ENCODE measurements around the gene BSN.

The BSN gene

DNA sequence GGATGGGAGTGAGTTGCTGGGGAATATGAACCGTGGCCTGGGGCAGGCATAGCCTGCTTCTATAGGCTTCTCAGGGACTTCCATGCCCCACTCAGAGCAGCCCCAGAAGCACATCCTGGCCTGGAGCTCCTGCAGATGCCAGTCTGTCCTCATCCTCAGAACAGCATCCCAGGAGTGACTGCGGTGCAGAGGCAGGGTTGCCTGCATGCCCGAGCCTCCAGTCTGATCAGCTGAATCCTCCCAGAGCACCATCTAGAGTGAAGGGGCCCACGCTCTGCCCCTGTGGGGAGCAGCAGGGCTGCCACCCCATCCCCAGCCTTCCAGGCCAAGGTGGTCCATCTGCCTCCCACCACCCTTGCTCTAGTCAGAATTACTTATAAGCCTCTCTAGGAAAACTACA is 75.2 kb downstream of the BSN start:
- no peak for DNase-seq

DNA sequence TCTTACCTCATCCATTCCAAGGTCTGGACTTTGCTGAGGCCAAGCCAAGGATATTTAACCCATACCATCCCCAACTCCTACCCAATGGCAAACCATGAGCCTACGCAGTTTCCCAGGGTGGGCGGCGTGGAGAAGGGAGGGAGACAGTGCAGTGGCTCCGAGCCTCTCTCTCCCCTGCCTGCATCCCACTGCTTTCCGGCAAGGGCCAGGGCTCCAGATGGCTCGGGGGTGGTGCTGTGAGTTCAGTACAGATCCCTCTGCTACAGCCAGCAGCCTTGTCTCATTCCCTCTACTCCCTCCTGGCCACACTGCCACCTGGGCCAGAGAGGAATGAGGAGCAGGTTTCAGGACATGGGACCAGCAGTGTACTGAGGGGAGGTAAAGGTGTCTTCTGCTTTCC is 75.6 kb downstream of the BSN start:
- no peak for DNase-seq

DNA sequence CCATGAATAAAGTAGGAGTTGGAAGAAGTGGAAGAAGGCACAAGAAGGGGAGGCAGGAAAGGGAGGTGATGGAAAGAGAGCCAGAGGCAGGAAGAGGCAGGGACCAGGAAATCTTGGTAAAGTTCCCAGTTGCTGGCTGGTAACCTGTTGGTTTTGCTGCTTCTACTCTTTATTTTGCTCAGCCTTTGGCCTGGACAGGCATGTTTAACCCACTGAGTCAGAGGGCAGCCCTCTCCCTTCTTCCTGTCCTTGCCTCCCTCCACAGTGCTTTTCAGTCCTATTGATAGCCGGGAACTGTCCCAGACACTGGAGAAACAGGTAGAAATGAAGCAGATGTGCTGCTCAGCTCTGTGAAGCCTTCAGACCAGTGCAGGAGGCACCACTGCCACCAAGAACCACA is 76.5 kb downstream of the BSN start:
- DNase-seq = no peak

DNA sequence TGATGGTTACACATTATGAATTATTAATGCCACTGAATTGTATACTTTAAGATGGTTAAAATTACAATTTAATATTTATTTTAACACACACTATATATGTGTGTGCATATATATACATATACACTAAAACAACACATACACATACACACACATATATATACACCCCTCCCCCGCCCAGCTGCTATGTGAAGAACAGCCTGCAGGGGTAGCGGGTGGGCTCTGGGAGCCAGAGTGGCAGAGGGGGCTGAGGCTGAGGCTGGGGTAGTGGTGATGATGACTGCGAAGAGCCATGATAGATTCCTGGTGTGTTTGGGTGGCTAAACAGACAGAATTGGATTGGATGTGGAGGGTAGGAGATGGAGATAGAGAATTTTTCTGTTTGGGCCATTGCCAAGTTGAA is 80.5 kb downstream of the BSN start:
- no peak for DNase-seq

DNA sequence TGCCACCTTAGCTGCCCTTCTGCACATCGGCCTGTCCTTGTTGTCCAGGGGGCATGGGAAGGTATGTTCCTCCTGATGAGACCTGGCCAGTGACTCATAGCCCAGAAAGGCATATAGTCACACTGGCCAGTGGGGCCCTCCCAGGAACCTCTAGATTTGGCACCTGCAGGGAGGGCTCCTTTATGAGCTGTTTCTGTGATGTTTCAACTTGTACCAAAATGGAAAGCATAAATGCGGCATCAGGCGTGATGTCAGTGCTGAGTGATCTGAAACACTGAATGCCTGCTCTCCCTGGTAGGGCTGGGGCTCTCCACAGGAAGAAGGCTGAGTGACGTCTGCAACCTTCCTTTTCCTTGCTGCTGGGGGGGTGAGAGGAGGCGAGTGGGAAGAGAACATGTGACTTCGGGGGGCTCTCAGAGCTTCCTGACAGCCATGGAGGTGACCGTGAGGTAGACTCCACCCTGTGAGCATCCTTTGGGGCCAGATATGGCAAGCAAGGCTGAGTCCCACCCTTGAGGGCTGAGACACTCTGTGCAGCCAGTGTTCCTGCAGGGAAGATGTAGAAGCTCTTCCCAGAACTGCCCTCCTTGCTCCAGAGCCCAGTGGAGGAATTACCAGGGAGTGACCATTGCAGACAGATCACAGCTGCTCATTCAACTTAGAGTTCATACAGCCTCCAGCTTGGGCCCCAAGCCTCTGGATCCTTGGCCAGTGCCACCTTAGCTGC is 82.8 kb downstream of the BSN start:
- DNase-seq = no peak

DNA sequence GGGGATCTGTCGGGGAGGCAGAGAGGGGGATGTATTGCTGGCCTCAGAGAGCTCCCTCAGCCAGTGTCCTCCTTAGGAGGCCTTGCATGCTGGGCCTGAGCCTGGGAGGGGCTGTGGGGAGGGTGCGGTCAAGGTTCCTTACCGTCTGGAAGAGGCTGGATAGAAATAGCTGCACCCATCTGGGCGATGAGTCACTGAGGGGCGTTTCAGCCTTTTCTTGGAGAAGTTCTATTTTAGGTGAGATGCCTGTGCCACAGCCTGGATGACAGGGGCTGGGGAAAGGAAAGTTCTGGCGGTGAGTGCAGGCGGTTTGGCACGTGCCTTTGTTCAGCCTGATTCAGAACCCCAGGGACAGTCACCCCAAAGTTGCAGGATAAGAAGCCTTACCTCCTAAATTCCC is 84.2 kb downstream of the BSN start:
- DNase-seq = no peak

DNA sequence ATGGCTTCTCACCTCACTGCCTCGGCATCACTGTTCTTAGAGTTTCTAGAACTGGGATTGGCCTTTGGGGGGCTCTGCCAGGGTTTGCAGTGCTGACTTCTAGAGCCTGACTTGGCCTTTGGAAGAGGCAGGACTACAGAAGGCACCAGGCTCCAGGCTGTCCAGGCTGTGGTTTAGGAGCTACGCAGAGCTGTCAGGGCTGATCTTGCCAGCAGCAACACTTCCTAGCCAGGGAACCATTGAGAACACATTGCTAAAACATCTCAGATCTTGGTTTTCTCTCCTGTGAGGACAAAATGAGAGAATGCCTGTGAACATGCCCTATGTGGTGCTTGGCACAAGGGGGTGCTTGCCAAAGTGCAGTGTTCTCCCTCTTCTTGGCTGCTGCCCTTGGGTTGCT is 85.3 kb downstream of the BSN start:
- no peak for DNase-seq

DNA sequence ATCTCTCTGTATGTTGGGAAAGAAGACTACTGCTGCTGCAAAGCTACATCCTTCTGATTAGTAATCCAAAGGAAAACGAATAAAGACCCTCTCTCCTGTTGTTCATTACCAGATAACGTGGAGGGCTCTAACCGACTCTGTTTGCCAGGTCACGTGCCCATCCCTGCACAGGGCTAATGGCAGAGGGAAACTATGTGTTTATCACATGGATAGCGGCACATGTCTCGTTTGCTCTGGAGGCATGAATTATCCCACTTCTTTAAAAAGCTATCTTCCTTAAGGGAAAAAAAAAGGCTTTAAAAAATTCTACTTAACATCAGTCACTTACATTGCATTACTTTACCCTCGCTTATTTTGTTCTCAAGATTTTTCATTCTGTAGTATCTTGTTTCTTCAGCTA is 87.0 kb downstream of the BSN start:
- DNase-seq = no peak

DNA sequence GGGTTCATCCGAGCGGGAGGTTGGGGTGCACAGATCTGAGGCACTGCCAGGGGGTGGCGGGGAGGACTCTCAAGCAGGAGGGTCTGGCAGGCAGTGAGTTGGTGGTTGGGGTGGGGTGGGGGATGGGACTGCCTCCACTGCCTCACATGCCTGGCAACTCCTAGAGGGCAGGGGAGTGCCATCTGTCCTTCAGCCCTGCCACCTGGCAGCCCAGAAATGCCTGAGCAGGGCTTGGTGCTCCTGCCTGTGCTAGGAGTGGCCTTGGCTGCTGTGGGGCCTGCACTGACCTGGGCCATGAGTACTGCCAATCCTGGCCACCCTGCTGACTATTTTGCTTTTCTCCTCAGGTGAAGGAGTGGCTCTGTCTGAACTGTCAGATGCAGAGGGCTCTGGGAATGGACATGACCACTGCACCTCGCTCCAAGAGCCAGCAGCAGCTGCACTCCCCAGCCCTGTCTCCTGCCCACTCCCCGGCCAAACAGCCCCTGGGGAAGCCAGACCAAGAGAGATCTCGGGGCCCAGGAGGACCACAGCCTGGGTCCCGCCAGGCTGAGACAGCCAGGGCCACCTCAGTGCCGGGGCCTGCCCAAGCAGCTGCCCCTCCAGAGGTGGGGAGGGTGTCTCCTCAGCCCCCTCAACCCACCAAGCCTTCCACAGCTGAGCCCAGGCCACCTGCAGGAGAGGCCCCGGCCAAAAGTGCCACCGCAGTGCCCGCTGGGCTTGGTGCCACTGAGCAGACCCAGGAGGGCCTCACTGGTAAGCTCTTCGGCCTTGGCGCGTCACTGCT is 87.8 kb downstream of the BSN start:
- DNase-seq = no peak

DNA sequence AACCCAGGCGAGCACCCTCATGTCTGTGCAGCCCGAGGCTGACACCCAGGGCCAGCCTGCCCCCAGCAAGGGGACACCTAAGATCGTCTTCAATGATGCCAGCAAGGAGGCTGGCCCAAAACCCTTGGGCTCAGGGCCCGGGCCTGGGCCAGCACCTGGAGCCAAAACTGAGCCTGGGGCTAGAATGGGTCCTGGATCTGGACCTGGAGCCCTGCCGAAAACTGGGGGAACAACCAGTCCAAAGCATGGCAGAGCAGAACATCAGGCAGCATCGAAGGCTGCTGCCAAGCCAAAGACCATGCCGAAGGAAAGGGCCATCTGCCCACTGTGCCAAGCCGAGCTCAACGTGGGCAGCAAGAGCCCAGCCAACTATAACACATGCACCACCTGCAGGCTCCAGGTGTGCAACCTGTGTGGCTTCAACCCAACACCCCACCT is 88.5 kb downstream of the BSN start:
- DNase-seq = no peak

DNA sequence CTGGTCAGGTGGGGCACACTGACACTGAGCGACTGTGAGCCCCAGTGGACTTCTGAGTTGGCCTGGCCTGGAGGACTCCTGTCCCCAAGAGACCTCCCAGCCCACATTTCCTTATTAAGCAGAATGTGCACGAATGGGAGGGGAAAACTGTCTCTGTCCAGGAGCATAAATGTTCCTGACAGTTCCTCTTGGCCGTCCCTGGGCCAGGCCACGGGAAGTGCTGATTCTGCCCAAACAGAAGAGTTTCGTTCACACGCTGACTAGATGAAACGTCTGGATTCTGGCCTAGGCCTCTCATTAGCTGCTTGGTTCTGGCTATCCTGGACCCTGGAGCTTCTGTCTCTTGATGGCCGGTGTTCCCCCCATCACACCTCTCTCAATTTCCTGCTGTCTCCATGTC is 90.4 kb downstream of the BSN start:
- DNase-seq = no peak

DNA sequence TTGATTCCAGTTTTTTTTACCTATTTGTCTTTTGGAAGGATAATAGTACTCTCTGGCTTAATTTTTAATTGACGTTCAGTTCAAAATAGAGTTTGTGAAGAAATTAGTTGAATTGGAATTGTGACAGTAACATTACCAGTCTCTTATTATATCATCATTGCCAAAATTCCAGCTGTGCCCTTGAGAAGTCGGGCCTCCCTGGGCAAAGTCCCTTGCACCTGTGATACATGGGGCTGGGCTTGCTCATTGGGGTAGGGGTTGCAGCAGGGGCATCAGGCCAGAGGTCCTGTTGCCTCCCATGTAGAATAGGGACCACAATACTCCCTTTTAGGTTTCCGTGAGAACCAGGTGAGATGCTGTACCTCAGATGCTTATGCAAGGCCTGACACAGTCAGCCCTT is 92.0 kb downstream of the BSN start:
- DNase-seq = no peak

DNA sequence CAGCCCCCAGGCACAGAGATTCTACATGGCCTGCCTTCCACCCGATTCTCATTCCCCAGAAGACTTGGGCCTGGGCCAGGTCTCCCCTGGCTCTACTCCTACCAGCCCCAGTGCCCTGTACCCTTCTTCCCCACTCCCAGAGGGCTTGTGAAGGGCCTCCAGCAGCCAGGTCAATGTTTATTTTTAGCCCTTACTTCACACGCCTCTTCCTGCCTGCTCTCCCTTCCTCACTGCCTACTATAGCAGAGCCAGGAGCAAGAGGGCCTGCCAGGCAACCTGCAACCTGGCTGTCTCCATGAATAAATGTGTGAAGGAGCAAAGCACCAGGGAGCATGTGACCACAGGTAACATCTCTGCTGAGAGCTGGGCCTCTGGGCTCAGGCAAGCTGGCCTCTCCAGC is 93.5 kb downstream of the BSN start:
- DNase-seq = no peak

DNA sequence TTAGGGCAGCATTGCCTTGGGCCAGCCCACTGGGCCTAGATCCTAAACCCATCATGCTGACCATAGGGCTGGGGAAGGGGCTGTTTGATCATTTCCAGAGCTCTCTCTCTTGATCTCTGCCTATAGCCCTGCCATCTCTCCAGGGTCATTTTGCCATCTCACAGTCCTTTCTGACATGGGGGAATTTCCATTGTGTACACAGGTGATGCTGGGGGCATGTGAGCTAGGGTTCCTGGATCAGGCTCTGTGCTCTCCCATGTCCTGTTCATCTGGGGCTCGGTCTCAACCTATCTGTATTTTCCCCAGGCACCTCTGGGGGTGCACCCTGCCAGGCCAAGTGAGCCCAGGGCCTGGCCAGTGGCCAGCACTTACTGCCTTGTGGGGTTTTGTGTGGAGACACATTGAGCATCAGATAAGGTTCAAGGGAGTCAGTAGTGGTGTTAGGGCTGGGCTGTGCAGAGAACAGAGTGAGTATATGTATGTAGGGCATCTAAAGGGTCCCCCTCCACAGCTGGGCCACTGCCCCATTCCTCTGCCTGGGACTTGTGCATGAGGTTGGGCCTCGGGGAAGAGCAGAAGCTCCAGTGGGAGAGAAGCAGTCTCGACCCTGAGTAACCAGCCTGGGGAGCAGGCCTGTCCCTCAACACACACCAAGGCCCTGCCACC is 94.2 kb downstream of the BSN start:
- DNase-seq = no peak

DNA sequence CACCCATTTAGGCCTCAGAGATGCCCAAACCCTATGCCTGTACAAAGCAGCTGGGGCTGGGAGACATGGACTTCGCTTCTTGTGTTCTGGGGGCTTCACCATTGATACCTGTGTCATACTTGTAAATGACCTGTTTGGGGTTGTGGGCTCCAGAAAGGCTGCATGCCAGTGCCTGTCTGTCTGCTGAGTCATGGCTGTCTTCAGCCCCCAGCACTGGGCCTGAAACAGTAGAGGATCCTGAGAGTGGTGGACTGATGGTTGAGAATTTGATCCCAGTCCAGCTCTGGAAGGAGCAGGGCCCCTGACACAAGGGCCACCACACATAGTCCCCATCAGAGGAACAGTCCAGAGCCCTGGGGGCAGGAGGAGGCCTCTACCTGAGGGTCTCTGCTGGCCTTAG is 95.3 kb downstream of the BSN start:
- no peak for DNase-seq

DNA sequence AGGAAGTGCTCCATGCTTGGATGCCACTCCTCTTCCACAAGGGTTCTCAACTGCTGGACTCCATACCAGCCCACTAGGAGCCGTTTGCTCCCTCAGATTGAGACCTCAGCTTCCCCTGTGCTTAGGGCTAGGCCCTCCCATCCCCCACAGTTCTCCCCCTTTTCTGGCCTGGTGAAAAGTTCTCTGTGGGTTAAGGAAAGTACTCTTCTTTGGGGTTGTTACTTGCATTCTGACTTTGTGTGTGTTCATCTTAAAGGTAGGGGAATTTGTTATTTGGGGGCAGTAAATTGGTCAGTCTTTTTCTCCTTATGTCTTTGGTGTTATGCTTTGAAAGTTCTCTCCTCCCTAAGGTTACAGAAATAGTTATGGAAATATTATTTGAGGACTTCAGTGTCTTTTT is 95.9 kb downstream of the BSN start:
- no peak for DNase-seq

DNA sequence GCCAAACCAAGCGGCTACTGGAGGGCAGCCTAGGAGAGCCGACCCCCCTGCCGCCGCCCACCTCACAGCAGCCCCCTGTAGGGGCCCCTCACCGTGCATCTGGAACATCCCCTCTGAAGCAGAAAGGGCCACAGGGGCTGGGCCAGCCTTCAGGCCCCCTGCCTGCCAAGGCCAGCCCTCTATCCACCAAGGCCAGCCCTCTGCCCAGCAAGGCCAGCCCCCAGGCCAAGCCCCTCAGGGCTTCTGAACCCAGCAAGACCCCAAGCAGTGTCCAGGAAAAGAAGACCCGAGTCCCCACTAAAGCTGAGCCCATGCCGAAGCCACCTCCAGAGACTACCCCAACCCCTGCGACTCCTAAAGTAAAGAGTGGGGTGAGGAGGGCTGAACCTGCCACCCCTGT is 96.4 kb downstream of the BSN start:
- no peak for DNase-seq

DNA sequence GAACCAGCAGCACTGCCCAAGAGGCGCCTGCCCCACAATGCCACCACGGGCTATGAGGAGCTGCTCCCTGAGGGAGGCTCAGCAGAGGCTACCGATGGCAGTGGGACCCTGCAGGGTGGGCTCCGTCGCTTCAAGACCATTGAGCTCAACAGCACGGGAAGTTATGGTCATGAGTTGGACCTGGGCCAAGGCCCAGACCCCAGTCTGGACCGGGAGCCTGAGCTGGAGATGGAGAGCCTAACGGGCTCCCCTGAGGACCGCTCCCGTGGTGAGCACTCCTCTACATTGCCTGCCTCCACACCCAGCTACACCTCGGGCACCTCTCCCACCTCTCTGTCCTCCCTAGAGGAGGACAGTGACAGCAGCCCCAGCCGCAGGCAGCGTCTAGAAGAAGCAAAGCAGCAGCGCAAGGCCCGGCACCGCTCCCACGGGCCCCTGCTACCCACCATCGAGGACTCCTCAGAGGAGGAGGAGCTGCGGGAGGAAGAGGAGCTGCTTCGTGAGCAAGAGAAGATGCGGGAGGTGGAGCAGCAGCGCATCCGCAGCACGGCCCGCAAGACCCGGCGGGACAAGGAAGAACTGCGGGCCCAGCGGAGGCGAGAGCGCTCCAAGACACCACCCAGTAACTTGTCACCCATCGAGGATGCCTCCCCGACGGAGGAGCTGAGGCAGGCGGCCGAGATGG is 98.1 kb downstream of the BSN start:
- DNase-seq = no peak

DNA sequence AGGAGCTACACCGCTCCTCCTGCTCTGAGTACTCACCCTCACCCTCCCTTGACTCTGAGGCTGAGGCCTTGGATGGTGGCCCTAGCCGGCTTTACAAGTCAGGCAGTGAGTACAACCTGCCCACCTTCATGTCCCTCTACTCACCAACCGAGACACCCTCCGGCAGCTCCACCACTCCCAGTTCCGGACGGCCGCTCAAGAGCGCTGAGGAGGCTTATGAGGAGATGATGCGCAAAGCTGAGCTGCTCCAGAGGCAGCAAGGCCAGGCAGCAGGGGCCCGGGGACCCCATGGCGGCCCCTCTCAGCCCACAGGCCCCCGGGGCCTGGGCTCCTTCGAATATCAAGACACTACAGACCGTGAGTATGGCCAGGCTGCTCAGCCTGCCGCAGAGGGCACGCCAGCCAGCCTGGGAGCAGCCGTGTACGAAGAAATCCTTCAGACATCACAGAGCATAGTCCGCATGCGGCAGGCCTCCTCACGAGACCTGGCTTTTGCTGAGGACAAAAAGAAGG is 98.7 kb downstream of the BSN start:
- no peak for DNase-seq

DNA sequence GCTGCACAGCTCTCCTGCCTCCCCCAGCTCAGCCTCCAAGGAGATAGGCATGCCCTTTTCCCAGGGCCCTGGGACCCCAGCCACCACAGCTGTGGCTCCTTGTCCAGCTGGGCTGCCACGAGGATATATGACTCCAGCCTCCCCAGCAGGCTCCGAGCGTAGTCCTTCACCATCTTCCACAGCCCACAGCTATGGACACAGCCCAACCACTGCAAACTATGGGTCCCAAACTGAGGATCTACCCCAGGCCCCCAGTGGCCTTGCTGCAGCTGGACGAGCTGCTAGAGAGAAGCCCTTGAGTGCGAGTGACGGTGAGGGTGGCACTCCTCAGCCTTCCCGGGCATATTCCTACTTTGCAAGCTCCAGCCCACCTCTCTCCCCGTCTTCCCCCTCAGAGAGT is 99.3 kb downstream of the BSN start:
- no peak for DNase-seq

DNA sequence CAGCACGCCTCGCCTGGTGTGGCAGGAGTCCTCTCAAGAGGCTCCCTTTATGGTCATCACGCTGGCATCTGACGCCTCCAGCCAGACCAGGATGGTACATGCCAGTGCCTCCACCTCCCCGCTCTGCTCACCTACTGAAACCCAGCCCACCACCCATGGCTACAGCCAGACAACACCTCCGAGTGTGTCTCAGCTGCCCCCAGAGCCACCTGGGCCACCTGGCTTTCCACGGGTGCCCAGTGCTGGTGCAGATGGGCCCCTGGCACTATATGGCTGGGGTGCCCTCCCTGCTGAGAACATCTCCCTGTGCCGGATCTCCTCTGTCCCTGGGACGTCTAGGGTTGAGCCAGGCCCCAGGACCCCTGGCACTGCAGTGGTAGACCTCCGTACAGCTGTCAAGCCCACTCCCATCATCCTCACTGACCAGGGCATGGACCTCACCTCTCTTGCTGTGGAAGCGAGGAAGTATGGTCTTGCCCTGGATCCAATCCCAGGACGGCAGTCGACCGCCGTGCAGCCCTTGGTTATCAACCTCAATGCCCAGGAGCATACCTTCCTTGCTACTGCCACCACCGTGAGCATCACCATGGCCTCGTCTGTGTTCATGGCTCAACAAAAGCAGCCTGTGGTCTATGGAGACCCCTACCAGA is 100.0 kb downstream of the BSN start:
- DNase-seq = no peak

DNA sequence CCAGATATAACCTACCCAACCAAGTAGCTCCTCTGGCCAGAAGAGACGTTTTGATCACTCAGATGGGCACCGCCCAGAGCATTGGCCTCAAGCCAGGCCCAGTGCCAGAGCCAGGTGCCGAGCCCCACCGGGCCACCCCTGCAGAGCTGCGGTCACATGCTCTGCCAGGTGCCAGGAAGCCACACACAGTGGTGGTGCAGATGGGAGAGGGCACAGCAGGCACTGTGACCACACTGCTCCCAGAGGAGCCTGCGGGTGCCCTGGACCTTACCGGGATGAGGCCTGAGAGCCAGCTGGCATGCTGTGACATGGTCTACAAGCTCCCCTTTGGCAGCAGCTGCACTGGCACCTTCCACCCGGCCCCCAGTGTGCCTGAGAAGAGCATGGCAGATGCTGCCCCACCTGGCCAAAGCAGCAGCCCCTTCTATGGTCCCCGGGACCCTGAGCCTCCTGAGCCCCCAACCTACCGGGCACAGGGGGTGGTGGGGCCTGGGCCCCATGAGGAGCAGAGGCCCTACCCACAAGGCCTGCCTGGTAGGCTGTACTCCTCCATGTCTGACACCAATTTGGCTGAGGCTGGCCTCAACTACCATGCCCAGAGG is 100.8 kb downstream of the BSN start:
- DNase-seq = no peak

All from activated T-cell treated with anti-CD3 and anti-CD28 coated beads, Interleukin-2, amount 50 U/mL, for 1 hour (primary cell).